Astrocyte of the cerebellum (primary cell): ENCODE measurements around the gene CTNS.
"Not testable (repeated sequence)": the region's sequence is repeated elsewhere in the genome, so short reads cannot be mapped to it uniquely, and the experiment has no call there.

Experiments
- DNase-seq: peaks from one replicate; pipeline ENCODE4 v3.0.0-alpha.2; 2011; ENCODE audit warnings: low read depth
- H3K4me3 ChIP-seq: 2 replicates; pipeline ENCODE4 v1.5.1; 2011; ENCODE audit warnings: mild to moderate bottlenecking, low read depth, low read length, moderate library complexity
- in situ Hi-C: cut with HindIII; loops from 2 replicates; pipeline ENCODE4 v1.10.0; 2017; ENCODE audit warnings: low sequenced_read_pairs
- TF ChIP-seq, protein P1 (sequence below): IDR thresholded peaks from 2 replicates; pipeline ENCODE4 v1.5.1; 2012; ENCODE audit warnings: low read length, low read depth, moderate library complexity, mild to moderate bottlenecking; ENCODE audit errors: missing control alignments

CTNS gene

DNA sequence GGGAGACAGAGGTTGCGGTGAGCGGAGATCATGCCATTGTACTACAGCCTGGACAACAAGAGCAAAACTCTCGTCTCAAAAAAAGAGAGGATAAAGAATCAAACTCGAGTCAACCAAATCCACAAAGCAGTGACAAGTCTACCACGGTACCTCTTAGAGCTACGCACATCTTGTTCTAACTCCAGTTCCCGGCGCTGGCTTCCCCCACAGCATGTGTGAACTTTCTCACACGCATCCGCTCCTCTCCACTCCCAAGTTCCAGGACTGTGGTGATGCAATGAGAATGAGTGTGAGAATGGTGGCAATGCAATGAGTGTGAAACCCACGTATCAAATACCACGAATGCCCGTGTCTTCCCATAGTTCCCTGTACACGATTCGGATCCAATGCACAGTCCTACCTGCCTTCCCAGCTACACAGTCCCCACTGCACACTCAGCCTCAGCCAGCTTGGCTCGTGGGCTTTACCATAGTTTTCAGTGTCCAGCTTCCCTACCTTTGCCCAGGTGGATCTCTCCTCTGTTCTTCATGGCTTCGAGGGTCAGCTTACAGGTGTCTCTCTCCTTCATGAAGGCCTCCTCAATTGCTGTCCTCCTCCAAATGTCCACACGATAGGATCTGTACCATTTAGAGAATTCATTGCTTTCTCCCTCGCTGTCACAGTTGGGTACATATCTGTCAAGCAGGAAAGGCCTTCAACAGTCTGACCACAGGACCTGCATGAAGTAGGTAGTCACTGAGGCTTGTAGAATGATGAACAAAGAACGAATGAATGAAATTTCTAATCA lies 68.6 kb downstream of the CTNS start:
- TF ChIP-seq, protein P1, sequence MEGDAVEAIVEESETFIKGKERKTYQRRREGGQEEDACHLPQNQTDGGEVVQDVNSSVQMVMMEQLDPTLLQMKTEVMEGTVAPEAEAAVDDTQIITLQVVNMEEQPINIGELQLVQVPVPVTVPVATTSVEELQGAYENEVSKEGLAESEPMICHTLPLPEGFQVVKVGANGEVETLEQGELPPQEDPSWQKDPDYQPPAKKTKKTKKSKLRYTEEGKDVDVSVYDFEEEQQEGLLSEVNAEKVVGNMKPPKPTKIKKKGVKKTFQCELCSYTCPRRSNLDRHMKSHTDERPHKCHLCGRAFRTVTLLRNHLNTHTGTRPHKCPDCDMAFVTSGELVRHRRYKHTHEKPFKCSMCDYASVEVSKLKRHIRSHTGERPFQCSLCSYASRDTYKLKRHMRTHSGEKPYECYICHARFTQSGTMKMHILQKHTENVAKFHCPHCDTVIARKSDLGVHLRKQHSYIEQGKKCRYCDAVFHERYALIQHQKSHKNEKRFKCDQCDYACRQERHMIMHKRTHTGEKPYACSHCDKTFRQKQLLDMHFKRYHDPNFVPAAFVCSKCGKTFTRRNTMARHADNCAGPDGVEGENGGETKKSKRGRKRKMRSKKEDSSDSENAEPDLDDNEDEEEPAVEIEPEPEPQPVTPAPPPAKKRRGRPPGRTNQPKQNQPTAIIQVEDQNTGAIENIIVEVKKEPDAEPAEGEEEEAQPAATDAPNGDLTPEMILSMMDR = no peak
- no peak for DNase-seq
- no peak overlapping the region for H3K4me3 ChIP-seq
- in situ Hi-C loops = no loop called here

DNA sequence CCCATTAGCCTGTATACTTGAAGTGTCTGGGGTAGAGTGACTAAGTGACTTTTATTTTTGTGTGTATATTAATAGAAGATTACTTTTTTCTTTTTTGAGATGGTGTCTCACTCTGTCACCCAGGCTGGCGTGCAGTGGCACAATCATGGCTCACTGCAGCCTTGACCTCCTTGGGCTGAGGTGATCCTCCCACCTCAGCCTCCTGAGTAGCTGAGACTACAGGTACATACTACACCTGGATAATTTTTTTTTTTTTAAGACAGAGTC lies 69.1 kb downstream of the CTNS start:
- H3K4me3 ChIP-seq, in situ Hi-C loops, DNase-seq: not testable (repeated sequence)

DNA sequence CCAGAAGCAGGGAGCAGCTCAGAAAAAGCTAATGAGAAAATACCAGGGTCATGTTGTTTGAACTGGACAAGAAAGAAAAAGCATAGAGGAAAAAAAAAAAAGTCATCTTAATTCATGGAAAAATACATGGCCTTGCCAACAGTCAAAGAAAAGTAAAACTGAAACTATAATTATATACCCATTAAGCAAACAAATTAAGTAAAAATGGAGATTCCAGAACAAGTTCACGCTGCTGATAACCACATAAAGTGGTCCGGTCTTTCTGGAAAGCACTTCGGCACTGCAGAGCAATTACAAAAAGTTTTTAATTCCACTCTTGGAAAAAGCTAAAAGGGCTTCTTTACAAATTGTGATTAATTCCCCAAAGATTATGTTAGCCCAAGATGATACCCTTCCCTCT lies 71.8 kb downstream of the CTNS start:
- in situ Hi-C loops = no loop called here
- no peak overlapping the region for H3K4me3 ChIP-seq
- no peak for DNase-seq
- TF ChIP-seq, protein P1 = no peak

DNA sequence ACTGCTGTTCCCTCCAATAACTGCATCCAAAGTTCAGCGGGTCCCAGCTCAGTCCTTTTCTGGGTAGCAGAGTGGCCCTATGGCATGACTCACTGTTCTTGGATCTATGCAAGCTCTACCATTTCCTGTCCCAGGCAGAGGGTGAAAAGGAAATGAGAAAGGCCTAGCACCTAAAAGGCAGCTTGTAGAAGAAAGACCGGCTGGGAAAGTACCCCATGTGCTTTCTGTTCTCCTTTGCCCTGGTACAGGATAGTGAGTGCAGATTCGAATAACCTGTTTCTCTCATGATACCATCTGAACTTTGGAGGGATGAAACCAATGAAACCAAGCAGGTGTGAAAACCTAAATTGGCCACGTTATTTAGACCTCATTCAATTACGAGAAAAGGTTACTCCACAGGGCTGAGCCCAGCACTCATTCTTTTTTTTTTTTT lies 74.4 kb downstream of the CTNS start:
- TF ChIP-seq, protein P1 = no peak
- DNase-seq = no peak
- H3K4me3 ChIP-seq = no peak overlapping the region
- in situ Hi-C loops = no loop called here
